ENCODE measurements around the gene SPOCK2.
"Not testable (repeated sequence)": the region's sequence is repeated elsewhere in the genome, so short reads cannot be mapped to it uniquely, and the experiment has no call there.

SPOCK2 gene

GRCh38 chr10:72049969-72050781, 38.2 kb downstream of the SPOCK2 start:
- no peak for DNase-seq

GRCh38 chr10:72049472-72049871, 38.9 kb downstream of the SPOCK2 start:
- no peak for DNase-seq

- DNase-seq: peak; percentile 33
These were observed 39.8 kb downstream of the SPOCK2 start for GRCh38 chr10:72048450-72049124.

- DNase-seq: no peak
These were observed 42.8 kb downstream of the SPOCK2 start for GRCh38 chr10:72045586-72045985.

- no peak for DNase-seq
These were observed 43.8 kb downstream of the SPOCK2 start for GRCh38 chr10:72044417-72045041.

DNA sequence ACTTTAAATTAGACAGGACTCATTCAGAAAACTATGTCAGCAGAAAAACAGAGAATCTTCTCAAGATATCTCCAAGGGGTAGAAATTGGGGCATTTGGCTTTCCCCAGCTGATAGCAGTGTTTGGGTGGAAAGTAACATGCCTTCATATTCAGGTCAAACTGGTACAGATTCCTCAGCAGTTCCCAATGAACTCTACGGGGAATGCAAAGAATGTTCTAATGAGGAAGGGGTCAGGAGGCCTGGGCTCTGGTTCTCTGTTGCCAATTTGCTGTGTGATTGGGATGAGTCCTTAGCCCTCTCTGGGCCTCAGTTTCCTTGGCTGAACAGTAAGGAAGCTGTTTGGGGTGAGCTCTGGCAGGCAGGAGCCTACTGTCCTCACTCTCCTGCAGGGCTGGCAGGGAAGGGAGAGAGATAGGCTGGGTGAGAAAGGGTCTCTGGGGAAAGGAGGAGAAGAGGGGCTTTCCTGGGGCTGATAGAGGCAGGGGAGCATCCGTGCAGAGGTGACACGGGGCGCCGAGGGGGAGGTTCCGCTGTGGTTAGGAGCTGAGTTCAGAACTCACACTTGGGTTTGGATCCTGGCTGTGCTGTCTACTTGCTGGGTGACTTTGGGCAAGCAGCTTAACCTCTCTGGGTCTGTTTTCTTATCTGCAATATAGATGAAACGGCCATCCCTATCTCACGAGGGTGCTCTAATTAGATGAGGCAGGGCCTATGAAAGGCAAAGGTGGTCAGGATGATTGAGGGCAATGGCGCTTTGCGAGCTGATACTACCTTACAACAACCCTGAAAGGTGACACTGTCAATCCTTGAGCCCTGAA, 45.1 kb downstream of the SPOCK2 start:
- no peak for DNase-seq

GRCh38 chr10:72041491-72041890, 46.9 kb downstream of the SPOCK2 start:
- DNase-seq: no peak

GRCh38 chr10:72039377-72039776, 49.0 kb downstream of the SPOCK2 start:
- no peak for DNase-seq

GRCh38 chr10:72038458-72039001, 49.8 kb downstream of the SPOCK2 start:
- no peak for DNase-seq

GRCh38 chr10:72037811-72038210, 50.5 kb downstream of the SPOCK2 start:
- DNase-seq: no peak

- no peak for DNase-seq
These were observed 51.1 kb downstream of the SPOCK2 start for GRCh38 chr10:72037266-72037665.

DNA sequence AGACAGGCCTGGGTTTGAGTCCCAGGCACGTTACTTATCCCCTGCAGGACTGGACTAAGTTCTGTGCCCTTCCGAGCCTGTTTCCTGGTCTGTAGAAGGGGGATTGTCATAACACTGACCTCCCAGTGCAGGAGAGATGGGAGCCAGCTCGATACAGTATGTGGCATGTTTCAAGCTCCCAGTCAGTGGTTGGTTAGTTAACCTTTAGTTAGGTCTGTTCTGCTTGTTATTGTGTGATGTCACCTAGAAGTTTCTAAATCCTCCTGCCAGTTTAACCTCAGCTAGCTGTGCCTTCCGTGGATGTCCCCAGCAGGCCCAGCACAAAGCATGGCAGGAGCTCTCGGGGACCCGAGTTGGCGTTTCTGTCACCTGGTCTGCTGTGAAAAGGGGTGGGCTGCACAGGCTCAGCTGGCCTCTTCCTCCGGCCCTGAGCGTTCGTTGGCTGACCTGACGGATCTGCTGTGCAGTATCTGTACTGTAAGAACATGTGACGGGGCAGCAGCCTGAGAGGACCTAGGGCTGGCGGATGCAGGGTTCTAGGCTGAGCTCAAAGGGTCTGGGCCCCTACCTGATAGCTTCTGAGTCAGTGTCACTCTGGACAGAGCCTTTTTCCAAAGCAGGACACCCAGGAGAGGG, 53.0 kb downstream of the SPOCK2 start:
- DNase-seq: no peak

DNA sequence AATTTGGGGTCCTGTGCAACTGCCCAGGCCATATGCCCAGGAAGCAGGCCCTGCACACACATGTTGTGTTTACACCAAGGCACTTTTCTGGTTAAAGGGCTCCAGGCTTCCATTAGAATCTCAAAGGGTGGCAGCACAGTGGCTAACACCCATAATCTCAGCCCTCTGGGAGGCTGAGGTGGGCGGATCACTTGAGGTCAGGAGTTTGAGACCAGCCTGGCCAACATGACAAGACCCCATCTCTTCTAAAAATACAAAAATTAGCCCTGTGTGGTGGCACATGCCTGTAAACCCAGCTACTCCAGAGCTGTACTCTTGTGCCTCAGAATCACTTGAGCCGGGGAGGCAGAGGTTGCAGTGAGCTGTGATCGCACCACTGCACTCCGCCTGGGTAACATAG, 53.6 kb downstream of the SPOCK2 start:
- no peak for DNase-seq

GRCh38 chr10:72034040-72034499, 54.3 kb downstream of the SPOCK2 start:
- no peak for DNase-seq

DNA sequence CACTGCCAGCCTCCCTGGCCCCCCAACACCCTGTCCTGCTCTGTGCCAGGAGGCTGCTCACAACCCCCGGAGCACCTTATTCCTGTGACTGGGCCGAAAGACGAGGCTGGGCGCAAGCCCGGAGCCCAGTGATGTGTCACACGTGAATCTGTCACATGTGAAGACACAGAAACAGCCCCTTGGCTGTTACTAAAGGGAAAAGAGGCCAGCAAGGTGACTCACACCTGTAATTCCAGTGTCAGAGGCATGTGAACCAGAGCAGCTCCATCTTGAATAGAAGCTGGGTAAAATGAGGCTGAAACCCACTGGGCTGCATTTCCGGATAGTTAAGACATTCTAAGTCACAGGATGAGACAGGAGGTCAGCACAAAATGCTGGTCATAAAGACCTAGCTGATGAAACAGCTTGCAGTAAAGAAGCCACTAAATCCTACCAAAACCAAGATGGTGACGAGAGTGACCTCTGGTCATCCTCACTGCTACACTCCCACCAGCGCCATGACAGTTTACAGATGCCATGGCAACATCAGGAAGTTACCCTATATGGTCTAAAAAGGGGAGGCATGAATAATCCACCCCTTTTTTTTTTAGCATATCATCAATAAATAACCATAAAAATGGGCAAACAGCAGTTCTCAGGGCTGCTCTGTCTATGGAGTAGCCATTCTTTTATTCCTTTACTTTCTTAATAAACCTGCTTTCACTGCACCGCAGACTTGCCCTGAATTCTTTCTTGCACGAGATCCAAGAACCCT, 55.8 kb downstream of the SPOCK2 start:
- DNase-seq: not testable (repeated sequence)

- no peak for DNase-seq
These were observed 56.6 kb downstream of the SPOCK2 start for GRCh38 chr10:72031706-72032105.

DNA sequence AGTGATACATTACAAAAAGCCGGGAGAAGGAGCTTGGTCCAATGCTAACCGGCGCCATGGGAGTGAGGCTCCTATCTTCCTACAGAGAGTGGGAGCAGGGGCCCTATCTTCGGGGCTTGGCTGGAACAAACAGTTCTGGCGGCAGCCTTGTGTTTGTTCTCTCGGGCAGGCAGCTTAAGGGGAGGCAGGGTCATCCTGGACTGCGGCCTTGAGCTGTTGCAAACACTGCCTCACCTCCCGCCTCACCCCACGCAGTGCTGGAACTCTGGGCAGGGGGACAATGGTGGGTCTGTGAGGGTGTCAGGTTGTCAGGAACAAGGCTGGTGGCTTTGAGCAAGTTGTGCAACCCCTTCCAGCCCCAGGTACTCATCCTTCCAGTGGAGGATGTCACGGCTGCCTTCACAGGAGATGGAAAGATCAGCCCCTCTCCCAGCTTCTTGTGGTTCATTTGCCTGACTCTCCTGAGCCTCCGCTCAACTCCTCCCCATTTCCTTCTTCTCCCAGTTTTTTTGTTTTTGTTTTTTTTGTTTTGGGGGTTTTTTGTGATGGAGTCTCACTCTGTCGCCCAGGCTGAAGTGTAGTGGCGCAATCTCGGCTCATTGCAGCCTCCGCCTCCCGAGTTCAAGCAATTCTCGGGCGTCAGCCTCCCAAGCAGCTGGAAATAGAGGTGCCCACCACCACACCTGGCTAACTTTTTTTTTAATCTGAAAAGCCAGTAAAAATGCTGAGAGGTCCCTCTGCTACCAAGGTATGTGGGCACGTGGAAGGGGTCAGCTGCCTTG, 57.4 kb downstream of the SPOCK2 start:
- no peak for DNase-seq

- DNase-seq: no peak
These were observed 58.9 kb downstream of the SPOCK2 start for GRCh38 chr10:72029414-72029813.

GRCh38 chr10:72027498-72027897, 60.9 kb downstream of the SPOCK2 start:
- DNase-seq: no peak

- no peak for DNase-seq
These were observed 61.9 kb downstream of the SPOCK2 start for GRCh38 chr10:72026278-72027111.
